GM19351 (cell line): Measurements from ENCODE around the gene FASTKD1.
"Not testable (repeated sequence)": the region's sequence is repeated elsewhere in the genome, so short reads cannot be mapped to it uniquely, and the experiment has no call there.

Experiments used
- ATAC-seq: cut with Tn5 transposase; IDR thresholded peaks from one replicate; pipeline ENCODE4 v1.9.1; 2021; ENCODE audit warnings: mild to moderate bottlenecking, moderate library complexity; ENCODE audit not compliant: unreplicated experiment

The FASTKD1 gene, protein sequence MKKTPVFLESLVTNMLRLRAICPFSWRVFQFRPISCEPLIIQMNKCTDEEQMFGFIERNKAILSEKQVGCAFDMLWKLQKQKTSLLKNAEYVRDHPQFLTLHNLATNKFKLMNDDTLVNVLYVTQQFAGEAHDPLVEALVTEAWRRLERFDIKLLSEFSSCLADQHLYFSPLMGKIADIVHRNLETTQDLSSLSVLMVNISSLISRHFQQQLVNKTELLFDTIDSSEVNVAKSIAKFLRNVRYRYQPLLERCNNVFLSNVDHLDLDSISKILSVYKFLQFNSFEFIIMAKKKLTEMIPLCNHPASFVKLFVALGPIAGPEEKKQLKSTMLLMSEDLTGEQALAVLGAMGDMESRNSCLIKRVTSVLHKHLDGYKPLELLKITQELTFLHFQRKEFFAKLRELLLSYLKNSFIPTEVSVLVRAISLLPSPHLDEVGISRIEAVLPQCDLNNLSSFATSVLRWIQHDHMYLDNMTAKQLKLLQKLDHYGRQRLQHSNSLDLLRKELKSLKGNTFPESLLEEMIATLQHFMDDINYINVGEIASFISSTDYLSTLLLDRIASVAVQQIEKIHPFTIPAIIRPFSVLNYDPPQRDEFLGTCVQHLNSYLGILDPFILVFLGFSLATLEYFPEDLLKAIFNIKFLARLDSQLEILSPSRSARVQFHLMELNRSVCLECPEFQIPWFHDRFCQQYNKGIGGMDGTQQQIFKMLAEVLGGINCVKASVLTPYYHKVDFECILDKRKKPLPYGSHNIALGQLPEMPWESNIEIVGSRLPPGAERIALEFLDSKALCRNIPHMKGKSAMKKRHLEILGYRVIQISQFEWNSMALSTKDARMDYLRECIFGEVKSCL

DNA sequence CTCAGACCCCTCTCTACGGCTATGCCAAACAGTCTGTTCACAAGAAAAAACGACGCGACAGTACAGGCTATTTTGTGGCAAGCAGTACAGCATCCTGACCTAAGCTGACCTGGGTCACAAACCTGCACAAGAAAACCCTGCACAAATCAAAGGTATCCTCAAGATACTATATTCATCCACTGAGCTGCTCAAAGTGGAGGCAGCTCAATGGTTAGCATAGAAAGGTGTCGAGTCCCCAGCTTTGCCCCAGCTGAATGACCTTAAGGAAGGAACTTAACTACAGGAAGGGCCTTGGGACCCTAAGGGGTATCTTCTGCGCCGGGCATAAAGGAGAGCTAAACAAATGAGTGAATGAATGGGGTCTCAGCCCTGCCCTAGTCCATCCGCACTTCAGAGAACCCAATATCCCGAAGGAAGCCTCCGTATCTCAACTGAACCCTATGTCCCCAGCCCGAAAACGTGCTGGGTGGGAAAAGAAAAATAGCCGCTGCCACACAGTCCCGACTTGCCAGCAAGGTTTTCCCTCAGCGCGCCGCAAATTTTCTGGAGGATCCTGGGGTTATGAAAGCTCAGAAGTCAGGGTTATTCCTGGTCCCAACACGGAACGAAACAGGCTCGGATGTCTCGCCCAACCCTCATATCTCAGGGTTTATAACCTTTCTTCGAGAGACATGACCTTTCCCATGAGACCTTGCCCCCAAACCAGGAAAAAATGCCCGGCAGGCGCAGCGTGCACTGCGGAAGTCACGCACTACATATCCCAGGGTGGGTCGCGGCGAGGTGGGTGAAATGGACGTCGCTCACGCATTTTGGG is at the start of gene FASTKD1:
Gene FASTKD1 (minus strand): TSS at position 706 of the 814 bp plus-strand sequence. CDS start 1,836 bp downstream, outside the sequence.
- ATAC-seq = peak; percentile 98

DNA sequence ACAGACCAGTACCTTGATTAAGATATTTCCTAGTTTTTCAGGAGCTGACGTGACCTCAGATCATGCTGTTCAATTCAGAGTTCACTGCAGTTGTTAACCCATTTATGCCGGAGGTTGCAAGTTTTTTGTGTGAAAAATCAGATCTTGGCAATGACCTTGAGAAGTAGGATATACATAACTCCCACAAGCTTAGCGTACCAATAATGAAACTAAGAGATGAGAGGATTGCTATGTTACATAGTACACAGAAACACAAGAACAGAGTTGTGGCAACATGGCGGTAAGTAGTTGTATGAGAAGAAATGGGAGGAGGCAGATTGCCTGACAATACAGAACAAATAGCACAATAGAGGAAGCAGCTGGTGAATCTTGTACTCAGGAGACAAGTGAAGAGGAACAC is 49.6 kb upstream of the FASTKD1 start:
- no peak for ATAC-seq

DNA sequence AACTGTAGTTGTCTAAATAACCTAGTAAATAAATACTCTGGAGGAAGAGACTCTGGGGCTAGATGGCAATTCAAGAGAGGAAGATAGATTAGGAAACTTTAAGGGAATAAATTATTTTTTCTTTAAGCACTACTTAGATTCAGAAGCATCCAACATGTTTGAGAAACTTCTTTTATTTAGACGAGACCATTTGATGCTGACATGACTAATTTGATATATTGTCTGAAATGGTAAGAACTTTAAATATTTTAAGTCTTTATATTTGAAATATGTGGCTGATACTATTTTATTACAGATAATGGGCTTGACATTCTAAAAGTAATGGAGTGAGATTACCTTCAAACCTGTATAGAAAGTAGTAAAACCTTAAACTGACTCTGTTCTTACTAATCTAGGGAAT is 46.8 kb upstream of the FASTKD1 start:
- ATAC-seq = no peak

DNA sequence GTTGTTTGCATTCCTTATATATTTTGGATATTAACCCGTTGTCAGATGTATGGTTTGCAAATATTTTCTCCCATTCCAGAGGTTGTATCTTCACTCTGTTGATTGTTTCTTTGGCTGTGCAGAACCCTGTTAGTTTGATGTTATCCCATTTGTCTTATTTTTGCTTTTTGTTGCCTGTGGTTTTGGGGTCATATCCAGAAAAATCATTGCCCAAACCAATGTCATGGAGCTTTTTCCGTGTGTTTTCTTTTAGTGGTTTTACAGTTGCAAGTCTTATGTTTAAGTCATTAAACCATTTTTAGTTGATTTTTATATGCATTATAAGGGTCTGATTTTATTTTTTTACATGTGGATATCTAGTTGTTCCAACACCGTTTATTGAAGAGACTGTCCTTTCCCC is 46.3 kb upstream of the FASTKD1 start:
- no peak for ATAC-seq

DNA sequence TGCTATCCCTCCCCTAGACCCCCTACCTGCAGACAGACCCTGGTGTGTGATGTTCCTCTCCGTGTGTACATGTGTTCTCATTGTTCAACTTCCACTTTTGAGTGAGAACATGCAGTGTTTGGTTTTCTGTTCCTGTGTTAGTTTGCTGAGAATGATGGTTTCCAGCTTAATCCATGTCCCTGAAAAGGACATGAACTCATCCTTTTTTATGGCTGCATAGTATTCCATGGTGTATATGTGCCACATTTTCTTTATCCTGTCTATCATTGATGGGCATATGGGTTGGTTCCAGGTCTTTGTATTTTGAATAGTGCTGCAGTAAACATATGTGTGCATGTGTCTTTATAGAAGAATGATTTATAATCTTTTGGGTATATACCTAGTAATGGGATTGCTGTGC is 42.3 kb upstream of the FASTKD1 start:
- ATAC-seq = not testable (repeated sequence)

DNA sequence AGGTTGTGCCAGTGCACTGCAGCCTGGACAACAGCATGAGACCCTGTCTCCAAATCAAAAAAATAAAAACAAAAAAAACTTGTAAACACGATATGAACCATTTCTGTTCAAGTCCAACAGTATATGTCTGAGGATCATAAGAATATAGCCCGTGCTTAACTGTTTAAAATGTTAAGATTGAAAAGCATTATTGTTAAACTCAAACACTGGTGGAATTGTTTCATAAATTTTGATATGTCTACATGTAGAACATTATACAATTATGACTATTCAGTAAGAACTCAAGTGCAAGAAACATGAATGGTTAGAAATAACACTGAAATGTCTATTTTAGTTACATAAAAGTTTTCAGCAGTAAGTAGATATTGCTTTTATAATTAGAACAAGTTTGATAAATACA is 40.2 kb upstream of the FASTKD1 start:
- no peak for ATAC-seq

DNA sequence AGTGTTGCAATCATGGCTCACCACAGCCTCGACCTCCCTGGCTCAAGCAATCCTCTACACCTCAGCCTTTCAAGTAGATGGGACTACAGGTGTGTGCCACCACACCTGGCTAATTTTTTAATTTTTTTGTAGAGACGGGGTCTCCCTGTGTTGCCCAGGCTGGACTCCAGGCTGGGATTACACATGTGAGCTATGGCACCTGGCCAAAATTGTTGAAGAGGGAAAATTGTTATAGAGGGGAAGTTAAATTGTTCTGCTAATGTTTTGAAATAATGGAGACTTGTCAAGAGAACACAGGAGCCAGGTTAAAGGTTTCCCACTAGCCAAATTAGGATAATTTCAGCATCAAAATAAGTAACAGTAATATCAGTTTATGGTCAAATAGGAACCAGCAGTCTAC is 35.6 kb upstream of the FASTKD1 start:
- no peak for ATAC-seq

DNA sequence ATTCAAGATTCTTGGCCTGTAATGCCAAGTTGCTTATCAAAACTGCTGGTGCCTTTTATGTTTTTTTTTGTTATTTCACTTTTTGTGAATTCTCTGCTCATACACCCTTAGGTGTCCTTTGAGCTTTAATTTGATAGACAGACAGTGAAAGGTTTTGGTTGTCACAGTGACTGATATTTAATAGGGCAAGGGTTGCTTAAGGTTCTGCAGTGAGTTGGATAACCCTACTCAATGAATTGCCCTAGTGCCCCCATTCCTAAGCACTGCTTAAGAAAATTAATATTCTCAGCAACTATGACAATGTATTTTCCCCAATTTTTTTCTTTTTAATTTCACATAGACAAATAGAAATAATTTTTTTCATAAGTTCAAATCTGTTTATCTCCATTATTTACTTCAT is 25.9 kb upstream of the FASTKD1 start:
- no peak for ATAC-seq

DNA sequence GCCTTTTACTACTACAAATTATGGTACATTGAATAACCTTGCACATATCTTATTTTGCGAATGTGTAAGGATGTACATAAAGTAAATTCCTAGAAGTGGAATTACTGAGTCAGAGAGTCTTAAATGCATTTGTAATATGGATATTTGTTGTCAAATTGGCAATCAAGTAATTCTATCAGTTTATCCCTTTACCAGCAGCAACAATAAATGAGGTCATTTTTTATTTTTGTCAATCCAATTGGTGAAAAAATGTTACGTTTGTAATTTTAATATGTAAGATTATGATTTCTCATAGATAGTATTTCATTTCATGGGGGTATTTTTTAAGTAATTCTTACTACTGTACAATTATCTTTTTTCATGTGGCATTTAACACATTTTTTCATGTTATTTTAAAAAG is 25.3 kb upstream of the FASTKD1 start:
- ATAC-seq = no peak

DNA sequence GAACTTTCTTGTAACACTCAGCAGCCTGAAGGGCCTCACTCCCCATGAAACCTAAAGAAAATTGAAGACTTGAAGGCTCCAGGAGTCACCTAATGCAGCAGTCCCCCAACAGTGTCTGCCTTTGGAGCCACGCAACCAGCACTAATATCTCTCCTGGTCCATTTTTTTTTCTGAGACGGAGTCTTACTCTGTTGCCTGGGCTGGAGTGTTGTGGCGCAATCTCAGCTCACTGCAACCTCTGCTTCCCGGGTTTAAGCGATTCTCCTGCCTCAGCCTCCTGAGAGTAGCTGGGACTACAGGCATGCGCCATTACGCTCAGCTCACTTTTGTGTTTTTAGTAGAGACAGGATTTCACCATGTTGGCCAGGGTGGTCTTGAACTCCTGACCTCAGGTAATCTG is 22.9 kb upstream of the FASTKD1 start:
- ATAC-seq = not testable (repeated sequence)

DNA sequence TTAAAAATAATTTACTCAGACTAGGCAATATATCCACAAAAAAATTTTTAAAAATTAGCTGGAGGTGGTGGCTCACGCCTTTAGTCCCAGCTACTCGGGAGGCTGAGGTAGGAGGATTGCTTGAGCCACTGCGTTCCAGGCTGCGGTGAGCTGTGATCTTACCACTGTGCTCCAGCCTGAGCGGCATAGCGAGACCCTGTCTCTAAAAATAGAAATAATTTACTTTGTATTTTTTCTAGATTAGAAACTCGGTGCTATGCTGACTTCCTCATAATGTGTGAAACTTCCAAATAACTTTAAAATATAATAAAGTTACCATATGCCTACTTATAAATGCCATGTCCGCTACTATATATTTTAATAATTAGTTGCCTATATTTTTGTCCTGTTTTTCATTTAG is 17.1 kb upstream of the FASTKD1 start:
- no peak for ATAC-seq

DNA sequence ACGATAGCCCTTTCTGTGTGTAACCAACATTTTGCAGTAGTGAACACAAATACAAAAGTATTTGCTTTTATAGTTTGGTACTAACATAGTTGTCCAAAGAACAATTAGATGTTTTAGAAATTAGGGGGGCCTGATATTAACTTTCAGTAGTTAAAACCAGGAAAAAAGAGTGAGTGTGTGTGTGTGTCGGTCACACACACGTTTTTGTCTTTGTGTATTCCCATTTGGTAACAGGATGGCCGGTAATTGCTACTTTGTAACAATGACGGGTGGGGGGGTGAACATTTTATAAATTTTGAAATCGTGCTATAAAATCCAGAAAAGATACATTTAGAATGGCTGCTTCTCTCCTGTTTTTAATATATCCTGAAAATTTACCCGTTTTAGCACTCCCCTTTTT is 12.0 kb upstream of the FASTKD1 start:
- no peak for ATAC-seq

DNA sequence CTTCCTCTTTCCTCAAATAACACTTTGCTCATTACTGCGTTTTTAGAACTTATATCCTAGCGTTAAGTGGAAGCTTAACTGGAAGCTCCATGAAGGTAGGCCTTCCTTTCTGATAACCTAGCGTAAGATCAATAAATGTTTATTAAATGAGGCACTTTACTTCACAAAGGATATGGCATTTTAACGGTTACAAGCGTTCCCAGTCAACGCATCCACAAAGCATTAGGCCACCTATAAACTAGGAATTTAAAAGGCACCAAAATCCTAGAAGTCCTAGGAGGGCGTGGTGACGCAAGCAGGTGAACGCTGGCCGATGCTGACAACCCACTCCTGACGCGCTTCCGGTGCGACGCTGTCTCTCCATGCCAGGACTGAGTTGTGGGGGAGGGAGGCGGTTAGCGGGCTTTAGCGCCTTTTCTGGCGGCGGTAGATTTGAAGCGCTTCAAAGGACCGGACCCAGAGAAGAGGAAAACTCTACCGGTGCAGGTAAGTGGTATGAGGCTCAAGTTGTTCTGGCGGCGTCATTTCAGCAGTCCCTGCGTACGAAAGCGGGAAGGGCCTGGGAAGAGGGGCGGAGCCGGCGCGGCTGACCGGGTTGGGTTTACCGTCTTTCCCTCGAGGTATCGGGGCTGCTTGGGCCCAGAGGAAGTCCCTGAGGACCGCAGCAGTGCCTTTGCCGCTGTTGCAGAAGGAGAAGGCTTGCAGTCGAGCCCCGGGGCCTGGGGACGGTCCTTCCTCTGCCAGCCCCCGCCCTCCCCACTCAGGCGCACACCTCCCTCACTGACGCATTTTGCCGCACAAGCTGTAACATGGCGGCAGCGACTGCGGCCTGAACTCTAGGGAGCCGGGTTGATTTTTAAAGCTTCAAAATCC is 10.6 kb upstream of the FASTKD1 start, which contains the start of gene PPIG:
Gene PPIG (plus strand): TSS at position 347 of the 873 bp plus-strand sequence. CDS start 19,691 bp downstream, outside the sequence.
- ATAC-seq = peak; percentile 89

DNA sequence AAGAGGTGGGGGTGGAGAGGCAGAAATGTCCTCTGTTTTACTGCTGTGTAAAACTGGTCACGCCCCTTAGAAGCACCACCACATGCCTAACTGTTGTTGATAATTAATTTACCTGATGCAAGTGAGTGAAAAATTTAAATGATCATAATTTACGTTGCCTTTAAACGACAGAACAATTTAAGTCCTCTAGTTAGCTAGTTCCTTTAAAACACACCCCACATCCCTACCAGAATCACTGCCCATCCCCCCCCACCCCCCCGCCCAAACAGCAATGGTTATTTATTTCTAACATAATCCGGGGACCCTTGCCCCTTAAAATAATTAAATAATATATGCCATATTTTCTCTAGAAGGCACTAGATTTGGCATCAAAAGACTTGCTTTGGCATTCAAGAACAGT is 9.9 kb upstream of the FASTKD1 start:
- ATAC-seq = no peak

DNA sequence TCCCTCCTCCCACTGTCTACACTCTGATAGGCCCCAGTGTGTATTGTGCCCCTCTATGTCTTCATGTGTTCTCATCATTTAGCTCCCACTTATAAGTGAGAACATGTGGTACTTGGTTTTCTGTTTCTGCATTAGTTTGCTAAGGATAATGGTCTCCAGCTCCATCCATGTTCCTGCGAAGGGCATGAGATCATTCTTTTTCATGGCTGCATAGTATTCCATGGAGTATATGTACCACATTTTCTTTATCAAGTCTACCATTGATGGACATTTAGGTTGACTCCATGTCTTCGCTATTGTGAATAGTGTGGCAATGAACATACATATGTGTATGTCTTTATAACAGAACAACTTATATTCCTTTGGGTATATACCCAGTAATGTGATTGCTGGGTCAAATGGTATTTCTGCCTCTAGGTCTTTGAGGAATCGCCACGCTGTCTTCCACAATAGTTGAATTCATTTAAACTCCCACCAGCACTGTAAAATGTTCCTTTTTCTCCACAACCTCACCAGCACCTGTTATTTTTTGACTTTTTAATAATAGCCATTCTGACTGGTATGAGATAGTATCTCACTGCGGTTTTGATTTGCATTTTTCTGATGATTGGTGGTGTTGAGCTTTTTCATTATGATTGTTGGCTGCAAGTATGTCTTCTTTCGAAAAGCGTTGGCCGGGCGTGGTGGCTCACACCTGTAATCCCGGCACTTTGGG is 9.0 kb upstream of the FASTKD1 start:
- not testable (repeated sequence) for ATAC-seq

DNA sequence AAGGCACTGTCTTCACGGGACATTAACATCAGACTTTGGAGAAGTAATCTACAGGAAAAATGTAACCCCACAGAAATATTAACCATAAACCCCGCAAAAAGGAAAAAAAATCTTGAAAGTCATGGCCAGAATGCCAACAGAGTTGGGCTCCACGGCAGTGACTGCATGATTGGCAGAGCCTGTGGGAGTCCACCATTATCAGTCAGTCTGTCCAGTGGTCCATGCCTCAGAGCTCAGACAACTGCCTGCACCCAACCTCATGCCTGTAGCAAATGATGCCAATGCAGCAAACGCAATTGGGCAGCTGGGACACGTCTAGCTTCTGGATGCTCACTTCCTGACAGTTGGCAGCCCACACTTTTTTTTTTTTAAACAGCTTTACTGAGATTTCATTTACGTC is 5.4 kb upstream of the FASTKD1 start:
- no peak for ATAC-seq

DNA sequence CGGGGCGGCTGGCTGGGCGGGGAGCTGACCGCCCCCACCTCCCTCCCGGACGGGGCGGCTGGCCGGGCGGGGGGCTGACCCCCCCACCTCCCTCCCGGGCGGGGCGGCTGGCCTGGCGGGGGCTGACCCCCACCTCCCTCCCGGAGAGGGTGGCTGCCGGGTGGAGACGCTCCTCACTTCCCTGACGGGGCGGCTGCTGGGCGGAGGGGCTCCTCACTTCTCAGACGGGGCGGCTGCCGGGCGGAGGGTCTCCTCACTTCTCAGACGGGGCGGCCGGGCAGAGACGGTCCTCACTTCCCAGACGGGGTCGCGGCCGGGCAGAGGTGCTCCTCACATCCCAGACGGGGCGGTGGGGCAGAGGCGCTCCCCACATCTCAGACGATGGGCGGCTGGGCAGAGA is 1.6 kb upstream of the FASTKD1 start:
- not testable (repeated sequence) for ATAC-seq

DNA sequence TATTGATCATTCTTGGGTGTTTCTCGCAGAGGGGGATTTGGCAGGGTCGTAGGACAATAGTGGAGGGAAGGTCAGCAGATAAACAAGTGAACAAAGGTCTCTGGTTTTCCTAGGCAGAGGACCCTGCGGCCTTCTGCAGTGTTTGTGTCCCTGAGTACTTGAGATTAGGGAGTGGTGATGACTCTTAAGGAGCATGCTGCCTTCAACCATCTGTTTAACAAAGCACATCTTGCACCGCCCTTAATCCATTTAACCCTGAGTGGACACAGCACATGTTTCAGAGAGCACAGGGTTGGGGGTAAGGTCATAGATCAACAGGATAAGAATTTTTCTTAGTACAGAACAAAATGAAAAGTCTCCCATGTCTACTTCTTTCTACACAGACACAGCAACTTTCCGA is 874 bp upstream of the FASTKD1 start:
- not testable (repeated sequence) for ATAC-seq

DNA sequence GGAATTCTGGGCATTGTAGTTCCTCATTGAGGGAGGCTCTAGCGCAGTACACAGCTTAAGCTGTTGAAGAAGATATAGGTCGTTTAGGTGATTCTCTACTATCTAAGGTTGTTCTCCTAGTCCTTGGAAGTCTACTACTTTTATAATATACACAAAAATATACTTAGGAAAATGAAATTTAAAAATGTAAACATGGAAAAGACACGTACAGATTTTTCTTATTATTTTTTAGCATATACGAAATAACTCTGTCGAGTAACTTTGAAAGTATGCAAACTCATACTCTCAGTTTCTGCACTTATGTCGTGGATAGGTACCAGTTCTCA is 272 bp upstream of the FASTKD1 start:
- ATAC-seq = no peak

DNA sequence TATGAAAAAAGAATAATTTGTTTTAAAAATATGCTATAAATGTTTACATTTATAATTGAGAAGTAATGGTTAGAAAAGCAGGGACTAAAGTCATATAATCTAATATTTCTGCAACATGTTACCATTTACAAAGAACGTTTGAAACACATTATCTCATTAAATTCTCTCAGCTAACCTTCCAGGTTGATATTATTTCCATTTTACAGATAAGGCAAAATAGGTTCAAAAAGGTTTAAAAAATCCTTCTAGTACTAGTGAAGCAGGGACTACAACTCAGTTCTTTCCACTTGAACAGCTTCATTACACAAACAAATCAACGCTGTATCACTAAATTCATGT is 875 bp downstream of the FASTKD1 start:
- no peak for ATAC-seq
